Liver (tissue), 3 donors: ENCODE measurements around the gene GRID1.

Experiments used
- EGR1 ChIP-seq, 2 donors: IDR thresholded peaks; 2 replicates each; pipeline ENCODE4 v1.6.1; 2016 to 2018; ENCODE audit warnings: antibody characterized with exemption in 2 of 2, low read depth in 2 of 2
- FOXA1 ChIP-seq: IDR thresholded peaks from 2 replicates; pipeline ENCODE4 v1.6.1; 2016; ENCODE audit warnings: antibody characterized with exemption
- HNF4G ChIP-seq: IDR thresholded peaks from 2 replicates; pipeline ENCODE4 v1.6.1; 2016; ENCODE audit warnings: antibody characterized with exemption
- JUND ChIP-seq, 2 donors: IDR thresholded peaks; 2 replicates each; pipeline ENCODE4 v1.6.1; 2016; ENCODE audit warnings: antibody characterized with exemption in 2 of 2
- NR2F2 ChIP-seq: IDR thresholded peaks from 2 replicates; pipeline ENCODE4 v1.6.1; 2016; ENCODE audit warnings: antibody characterized with exemption
- RAD21 ChIP-seq, 2 donors: IDR thresholded peaks; 2 replicates each; pipeline ENCODE4 v1.6.1; 2016; ENCODE audit warnings: antibody characterized with exemption in 2 of 2, mild to moderate bottlenecking in 2 of 2
- SP1 ChIP-seq: IDR thresholded peaks from 2 replicates; pipeline ENCODE4 v1.6.1; 2018; ENCODE audit warnings: antibody characterized with exemption, mild to moderate bottlenecking
- TAF1 ChIP-seq: conservative IDR thresholded peaks from 2 replicates; pipeline ENCODE4 v1.6.1; 2016; ENCODE audit warnings: antibody characterized with exemption, mild to moderate bottlenecking
- YY1 ChIP-seq: IDR thresholded peaks from 2 replicates; pipeline ENCODE4 v1.6.1; 2016; ENCODE audit warnings: antibody characterized with exemption, mild to moderate bottlenecking
- TF ChIP-seq, protein P1 (sequence below): IDR thresholded peaks from 2 replicates; pipeline ENCODE4 v1.6.1; 2016; ENCODE audit warnings: antibody characterized with exemption, mild to moderate bottlenecking
- TF ChIP-seq, protein P2 (sequence below): fragments of 150-350 bp; IDR thresholded peaks from 2 replicates; pipeline ENCODE4 v1.5.1; 2017; ENCODE audit warnings: improper control_type of control experiment, low read depth, low read length; ENCODE audit not compliant: missing input control
- TF ChIP-seq, protein P3 (sequence below): IDR thresholded peaks from 2 replicates; pipeline ENCODE4 v1.6.1; 2016; ENCODE audit warnings: antibody characterized with exemption
- TF ChIP-seq, protein P4 (sequence below): IDR thresholded peaks from 2 replicates; pipeline ENCODE4 v1.6.1; 2016; ENCODE audit warnings: antibody characterized with exemption
- TF ChIP-seq, protein P5 (sequence below): IDR thresholded peaks from 2 replicates; pipeline ENCODE4 v1.6.1; 2016; ENCODE audit warnings: antibody characterized with exemption
- donor health status: healthy.
- donor health status: healthy.

DNA sequence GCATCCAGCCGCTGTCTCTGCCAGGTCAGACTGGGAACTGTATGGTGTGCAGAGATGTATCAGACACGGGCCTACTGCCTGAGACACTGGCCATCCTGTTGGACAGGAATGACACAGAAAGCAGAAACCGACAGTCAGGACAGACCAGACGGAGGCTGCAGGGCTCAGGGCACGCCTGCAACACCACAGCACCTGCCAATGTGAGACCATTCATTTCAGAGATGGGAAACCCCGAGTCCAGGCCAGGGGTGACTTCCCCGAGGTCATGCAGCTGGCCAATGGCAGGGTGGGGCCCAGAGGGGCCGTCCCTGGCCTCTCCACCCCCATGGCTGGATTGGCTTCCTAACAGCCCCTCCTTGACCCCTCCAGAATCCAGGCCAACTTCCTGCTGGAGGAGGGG lies 34.7 kb downstream of the GRID1 start:
- TF ChIP-seq, protein P1, sequence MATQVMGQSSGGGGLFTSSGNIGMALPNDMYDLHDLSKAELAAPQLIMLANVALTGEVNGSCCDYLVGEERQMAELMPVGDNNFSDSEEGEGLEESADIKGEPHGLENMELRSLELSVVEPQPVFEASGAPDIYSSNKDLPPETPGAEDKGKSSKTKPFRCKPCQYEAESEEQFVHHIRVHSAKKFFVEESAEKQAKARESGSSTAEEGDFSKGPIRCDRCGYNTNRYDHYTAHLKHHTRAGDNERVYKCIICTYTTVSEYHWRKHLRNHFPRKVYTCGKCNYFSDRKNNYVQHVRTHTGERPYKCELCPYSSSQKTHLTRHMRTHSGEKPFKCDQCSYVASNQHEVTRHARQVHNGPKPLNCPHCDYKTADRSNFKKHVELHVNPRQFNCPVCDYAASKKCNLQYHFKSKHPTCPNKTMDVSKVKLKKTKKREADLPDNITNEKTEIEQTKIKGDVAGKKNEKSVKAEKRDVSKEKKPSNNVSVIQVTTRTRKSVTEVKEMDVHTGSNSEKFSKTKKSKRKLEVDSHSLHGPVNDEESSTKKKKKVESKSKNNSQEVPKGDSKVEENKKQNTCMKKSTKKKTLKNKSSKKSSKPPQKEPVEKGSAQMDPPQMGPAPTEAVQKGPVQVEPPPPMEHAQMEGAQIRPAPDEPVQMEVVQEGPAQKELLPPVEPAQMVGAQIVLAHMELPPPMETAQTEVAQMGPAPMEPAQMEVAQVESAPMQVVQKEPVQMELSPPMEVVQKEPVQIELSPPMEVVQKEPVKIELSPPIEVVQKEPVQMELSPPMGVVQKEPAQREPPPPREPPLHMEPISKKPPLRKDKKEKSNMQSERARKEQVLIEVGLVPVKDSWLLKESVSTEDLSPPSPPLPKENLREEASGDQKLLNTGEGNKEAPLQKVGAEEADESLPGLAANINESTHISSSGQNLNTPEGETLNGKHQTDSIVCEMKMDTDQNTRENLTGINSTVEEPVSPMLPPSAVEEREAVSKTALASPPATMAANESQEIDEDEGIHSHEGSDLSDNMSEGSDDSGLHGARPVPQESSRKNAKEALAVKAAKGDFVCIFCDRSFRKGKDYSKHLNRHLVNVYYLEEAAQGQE, result no peak
- no peak for TF ChIP-seq EGR1 (IDR thresholded peaks at IDR 0.05; ENCODE audit: low read depth in 2 of 2)
- TF ChIP-seq, protein P2, sequence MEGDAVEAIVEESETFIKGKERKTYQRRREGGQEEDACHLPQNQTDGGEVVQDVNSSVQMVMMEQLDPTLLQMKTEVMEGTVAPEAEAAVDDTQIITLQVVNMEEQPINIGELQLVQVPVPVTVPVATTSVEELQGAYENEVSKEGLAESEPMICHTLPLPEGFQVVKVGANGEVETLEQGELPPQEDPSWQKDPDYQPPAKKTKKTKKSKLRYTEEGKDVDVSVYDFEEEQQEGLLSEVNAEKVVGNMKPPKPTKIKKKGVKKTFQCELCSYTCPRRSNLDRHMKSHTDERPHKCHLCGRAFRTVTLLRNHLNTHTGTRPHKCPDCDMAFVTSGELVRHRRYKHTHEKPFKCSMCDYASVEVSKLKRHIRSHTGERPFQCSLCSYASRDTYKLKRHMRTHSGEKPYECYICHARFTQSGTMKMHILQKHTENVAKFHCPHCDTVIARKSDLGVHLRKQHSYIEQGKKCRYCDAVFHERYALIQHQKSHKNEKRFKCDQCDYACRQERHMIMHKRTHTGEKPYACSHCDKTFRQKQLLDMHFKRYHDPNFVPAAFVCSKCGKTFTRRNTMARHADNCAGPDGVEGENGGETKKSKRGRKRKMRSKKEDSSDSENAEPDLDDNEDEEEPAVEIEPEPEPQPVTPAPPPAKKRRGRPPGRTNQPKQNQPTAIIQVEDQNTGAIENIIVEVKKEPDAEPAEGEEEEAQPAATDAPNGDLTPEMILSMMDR, result no peak
- TF ChIP-seq, protein P3, sequence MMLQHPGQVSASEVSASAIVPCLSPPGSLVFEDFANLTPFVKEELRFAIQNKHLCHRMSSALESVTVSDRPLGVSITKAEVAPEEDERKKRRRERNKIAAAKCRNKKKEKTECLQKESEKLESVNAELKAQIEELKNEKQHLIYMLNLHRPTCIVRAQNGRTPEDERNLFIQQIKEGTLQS, result no peak
- no peak for TF ChIP-seq RAD21 (IDR thresholded peaks at IDR 0.05)
- no peak for TF ChIP-seq JUND (IDR thresholded peaks at IDR 0.05)
- no peak for TF ChIP-seq FOXA1
- TF ChIP-seq, protein P4, sequence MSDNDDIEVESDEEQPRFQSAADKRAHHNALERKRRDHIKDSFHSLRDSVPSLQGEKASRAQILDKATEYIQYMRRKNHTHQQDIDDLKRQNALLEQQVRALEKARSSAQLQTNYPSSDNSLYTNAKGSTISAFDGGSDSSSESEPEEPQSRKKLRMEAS, result no peak
- no peak for TF ChIP-seq YY1
- TF ChIP-seq, protein P5, sequence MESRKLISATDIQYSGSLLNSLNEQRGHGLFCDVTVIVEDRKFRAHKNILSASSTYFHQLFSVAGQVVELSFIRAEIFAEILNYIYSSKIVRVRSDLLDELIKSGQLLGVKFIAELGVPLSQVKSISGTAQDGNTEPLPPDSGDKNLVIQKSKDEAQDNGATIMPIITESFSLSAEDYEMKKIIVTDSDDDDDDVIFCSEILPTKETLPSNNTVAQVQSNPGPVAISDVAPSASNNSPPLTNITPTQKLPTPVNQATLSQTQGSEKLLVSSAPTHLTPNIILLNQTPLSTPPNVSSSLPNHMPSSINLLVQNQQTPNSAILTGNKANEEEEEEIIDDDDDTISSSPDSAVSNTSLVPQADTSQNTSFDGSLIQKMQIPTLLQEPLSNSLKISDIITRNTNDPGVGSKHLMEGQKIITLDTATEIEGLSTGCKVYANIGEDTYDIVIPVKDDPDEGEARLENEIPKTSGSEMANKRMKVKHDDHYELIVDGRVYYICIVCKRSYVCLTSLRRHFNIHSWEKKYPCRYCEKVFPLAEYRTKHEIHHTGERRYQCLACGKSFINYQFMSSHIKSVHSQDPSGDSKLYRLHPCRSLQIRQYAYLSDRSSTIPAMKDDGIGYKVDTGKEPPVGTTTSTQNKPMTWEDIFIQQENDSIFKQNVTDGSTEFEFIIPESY, result no peak
- no peak for TF ChIP-seq TAF1
- no peak for TF ChIP-seq SP1
- TF ChIP-seq HNF4G, result no peak
- no peak for TF ChIP-seq NR2F2
